Stimulated activated CD4-positive, alpha-beta T cell treated with anti-CD3 and anti-CD28 coated beads, Interleukin-4, amount 100 ng/mL, for 4 hours (primary cell): ENCODE measurements around the gene MPPED2.

Source experiments
- DNase-seq, 2 experiments: peaks; one replicate each; pipeline ENCODE4 v3.0.0-alpha.2; 2020

MPPED2 gene

DNA sequence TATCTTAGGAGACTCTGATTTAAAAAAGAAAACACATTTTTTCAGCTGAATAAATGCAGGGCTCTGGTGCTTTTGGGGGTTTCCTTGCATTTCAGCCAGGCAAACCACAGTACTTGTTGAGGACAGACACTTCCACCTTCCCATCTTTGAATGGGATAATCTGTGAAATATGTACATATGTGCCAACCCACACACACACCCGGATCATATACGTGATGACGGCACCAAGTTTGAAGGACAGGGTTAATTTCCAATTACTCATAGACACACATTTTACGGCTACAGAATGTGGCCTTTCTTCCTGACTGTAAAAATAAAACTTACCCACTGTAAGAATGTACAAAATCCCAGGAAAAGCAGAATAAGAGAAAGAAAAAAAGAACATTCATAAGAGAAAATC lies 104.4 kb downstream of the MPPED2 start:
- DNase-seq = no peak

DNA sequence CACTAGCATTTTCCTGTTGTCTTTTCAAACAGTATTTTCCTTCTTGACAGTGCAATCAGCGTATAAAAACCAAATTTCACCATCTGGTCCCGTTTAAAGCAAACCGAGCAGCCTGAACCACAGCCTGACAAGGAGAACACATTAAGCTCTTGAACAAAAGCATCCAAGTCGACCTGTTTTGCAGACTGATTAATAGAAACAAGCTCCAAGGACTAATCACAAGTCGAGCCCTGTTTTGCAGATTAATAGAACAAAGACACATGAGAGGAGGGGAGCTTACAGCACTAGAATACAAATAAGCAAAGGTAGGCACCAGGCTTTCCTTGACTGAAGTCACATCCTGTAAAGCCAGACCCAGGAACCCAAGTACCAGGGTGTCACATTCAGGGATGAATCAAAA lies 104.8 kb downstream of the MPPED2 start:
- DNase-seq = no peak

DNA sequence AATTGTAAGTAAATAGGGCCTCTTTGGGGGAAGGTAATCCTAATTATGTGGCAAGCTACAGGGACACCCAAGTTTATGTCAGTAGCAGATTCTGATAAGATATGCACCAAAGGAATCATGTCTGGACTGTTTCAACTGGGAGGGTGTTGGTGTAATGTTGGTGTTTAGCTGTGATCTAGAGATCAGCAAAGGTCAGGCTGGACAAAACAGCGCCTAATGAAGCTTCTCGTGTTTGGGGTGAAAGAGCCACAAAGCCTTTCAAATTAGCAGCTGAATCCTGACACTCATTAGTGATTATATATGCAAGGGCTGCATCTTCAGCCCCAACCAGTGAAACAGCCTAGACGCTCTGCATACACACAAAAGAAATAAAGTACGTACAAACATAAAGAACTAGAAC lies 106.3 kb downstream of the MPPED2 start:
- no peak for DNase-seq

DNA sequence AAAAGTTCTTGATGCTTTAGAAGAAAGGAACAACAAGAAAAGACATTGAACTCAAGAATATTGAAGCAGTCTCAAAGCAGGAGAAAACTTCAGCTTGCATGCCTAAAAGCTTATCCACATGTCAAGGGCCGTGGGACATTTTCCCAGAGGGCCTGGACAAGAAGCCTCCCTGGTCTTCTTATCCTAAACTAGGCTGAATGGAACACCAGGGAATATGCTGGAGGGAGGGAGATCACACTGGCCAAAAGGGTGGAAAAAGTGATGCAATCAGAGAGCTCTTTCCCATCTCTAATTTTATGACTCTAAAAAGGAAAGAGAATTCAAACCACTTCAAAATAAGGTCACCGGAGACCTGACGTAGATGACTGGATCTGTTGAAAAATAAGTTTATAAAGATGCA lies 107.2 kb downstream of the MPPED2 start:
- no peak for DNase-seq

DNA sequence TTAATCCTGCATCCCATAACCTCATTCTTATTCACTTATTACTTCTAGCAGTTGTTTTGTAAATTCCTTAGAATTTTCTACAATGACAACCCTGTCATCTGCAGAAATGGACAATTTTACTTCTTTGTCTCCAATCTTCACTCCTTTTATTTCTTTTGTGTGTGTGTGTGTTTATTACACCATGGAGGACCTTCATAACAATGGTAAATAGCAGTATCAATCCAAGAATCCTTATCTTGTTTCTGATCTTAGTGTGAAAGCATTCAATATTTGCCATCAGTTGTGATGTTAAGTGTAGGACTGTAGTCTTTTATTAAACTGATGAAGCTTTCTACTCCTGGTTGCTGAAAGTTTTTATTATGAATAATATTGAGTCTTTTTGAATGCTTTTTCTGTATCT lies 109.1 kb downstream of the MPPED2 start:
- no peak for DNase-seq

DNA sequence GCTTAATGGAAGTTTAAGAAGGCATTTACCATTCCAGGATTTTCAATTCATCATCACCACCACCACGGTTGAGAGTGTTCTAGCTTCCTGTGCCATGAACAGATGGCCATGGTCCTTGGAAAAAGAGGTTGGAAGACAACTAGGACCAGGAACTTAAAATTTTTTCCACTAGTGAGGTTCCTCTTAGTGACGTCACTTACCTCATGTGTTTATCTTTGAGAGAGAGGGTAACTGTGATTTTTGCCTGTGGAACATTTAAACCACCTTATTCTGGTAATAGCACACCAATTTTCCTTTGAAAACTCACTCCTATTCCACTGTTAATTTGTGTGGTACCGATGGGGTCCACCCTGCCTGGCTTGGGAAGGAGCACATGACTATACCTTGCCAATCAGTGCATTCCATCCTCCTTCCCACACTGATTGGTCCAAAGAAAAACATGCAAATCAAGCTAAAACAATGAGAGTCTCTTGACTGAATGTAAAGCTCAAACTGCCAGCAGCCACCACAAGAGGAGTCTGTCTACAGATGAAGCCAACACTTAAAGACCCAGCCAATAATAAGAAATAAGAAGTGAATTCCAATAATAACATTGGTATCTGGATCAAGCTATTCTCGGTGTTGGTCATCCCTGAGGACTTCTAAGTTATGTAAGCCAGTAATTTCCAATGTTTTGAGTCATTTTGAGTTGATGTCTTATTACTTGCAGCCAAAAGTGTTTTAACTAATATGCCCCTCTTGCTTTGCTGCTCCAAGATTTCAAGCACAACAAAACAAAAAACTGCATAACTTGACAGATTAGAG lies 111.8 kb downstream of the MPPED2 start:
- no peak for DNase-seq

DNA sequence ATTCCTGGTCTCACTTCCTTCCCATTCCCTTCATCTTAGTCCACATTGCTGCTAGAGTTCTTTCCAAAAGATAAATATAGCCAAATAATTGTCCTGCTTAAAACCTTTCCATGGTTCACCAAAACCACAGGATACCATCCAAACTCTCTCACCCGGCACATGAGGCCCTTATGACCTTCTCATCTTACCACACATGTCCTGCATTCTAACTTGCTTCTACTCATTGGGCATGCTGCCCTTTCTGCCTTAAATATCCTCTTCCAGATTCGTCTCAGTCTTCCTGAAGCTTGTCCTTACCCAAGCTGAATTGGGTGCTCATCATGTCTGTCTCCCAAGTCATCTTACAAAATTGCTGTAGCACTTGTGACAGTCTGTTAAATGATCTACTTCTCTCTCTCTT lies 114.9 kb downstream of the MPPED2 start:
- no peak for DNase-seq

DNA sequence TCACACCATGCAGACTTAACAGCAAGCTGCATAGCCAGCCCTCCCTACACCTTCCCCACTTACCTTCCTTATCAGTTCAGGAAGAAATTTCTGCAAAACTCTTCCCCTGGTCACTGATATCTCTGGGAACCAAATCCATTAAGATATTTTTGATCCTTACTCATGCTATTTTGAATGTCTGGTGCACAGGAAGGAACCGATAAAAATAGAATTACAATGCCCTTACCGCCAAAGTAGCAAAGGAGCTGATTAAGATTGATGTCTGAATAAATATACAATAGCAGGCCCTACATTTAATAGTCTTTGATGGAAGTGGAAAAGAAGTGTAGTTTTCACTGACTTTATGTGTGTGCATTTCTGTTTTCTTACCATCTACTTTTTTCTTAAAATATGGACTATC lies 117.3 kb downstream of the MPPED2 start:
- DNase-seq = no peak

DNA sequence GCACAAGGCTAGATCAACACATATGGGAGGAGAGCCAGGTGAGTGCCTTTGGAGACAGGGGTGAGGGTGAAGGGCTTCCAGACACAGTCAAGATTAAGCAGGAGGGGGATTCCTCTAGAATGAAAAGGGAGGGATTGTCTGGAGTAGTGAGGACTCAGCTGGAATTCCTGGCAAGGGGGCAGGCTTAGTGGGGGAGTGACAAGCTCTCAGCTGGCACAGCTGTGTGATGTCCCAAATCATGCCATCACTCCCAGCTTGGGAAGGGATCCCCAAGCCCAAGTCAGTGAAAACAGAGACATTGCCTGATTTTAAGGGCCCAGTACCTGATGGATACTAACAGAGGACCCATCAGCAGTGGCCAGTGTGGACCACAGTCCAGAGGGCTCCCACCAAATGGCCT lies 119.0 kb downstream of the MPPED2 start:
- DNase-seq = no peak

DNA sequence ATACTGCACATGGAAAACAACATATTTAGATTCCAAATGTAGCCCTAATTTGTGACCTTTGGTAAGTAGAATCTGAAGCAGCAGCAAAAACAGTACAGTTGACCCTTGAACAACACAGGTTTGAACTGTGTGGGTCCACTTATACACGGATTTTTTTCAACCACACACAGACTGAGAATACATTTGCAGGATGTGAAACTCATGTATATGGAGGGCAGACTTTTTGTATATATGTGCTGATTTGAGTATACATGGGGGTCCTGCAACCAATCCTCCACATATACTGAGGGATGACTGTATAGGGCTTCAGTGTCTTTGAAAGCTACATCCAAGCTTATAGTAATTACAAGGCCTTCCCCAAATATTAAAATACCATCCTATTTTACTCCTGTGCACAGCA lies 120.5 kb downstream of the MPPED2 start:
- no peak for DNase-seq

DNA sequence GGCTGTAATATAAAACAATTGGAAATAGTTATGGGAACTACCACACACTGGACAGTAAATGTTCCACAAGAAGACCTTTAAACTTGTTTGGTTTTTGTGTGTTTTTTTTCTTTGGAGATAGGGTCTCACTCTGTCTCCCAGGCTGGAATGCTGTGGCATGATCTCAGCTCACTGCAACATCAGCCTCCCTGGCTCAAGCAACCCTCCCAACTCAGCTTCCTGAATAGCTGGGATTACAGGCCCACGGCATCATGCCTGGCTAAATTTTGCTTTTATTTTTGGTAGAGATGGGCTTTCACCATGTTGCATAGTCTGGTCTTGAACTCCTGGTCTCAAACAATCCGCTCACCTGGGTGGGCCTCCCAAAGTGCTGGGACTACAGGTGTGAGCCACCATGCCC lies 121.0 kb downstream of the MPPED2 start:
- DNase-seq = no peak

DNA sequence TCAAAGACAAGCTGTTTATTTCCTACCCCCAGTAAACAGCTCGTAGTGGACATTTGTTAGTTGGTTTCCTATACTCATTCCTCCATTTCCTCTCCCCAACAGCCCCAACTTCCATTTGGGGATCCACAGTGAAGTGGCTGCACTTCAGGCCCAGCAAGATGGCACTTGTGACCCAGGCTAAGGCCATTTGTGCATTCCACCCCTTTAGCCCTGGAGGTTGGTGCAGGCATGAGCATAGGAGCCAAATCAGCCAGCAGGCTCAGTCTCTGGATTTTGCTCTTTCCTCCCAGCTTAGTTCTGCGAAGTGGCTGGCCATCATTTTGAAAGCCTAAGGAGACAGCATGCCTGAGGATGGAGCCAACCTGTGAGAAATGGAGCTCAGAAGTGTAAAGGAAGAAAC lies 122.9 kb downstream of the MPPED2 start:
- no peak for DNase-seq

DNA sequence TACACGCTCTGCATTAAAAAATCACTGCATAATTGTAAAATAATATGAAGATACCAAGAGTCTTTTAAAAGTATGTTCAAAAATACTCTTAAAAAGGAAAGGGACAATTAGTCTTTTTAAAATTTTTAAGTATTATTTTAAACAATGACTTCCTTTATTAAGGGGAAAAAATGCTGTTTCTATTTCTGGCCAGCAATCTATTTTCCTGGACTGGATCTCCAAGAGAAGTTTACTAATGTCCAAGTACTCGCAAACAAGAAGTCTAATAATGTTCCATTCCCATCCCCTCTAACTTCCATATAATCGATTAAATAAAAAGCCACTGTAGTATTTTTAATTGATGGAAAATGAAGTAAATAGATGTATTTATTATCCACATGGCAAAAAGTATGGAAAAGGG lies 123.7 kb downstream of the MPPED2 start:
- no peak for DNase-seq

DNA sequence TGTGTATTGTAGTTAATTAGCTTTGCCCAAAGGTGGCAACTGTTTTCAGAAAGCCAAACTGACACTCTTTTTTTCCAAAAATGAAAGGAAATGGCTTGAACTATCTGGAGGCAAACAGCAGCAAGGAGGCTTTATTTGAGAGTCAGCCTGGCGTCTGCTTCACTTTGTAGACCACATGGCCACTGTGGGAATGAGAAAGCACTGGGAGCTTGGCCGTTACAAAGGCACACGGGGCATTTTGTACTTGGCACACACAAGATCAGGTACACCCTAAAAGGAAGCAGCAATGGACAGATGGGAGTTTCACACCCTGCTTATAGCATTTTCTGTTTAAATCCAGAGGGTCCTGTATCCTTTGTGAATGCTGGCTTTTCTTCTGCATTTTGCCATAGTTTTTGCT lies 126.3 kb downstream of the MPPED2 start:
- no peak for DNase-seq

DNA sequence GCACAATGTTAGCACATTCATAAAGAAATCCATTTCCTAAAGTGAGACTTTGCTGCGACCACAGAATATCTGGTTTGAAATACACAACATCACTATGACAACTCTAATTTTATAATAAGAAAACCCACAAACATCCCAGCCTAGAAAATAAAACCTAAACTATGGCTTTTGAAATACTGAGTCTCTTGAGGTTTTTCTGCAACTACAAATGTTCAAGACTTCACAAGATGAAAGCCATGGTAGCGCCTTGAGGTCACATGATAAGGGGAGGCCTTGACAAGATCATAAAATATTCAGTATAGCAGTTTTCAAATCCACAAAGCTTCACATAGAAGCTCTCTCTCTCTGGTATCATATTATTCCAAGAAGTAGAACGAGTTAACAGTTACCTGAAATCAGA lies 126.8 kb downstream of the MPPED2 start:
- DNase-seq = no peak

DNA sequence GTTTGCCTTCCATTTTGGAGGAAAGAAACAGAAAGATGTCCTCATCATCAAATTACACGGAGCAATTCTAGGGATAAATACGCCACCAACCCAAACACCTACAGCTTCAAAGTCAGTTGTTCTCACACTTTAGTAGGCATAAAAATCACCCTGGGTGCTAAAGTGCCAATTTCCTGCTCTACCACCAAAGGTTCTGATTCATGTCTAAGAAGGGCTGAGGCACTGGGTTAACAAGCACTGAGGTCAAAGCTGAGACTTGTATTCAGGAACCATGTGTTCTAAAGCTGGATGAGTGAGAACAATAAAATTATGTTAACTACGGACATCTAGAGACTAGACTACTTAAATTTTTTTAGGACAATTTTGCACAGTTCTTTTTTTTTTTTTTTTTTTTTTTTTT lies 127.6 kb downstream of the MPPED2 start:
- no peak for DNase-seq

DNA sequence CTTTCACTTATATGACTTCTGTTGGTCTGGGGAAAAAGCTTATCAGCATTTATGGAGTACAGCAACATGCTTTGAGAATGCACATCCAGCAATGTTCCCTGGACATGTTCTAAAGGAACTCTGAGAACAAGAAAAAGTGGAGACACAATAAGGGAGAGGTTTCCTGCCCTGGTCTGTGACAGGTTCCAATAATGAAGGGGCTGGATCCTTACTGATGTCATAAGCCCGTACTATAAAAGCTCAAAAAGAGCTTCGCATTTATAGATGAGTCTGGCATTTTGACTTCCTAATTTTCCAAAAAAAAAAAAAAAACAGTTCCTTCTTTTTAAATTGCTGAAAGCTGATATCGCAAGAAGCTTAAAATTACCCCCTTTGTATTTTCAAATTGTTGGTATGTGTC lies 129.1 kb downstream of the MPPED2 start:
- DNase-seq = no peak

DNA sequence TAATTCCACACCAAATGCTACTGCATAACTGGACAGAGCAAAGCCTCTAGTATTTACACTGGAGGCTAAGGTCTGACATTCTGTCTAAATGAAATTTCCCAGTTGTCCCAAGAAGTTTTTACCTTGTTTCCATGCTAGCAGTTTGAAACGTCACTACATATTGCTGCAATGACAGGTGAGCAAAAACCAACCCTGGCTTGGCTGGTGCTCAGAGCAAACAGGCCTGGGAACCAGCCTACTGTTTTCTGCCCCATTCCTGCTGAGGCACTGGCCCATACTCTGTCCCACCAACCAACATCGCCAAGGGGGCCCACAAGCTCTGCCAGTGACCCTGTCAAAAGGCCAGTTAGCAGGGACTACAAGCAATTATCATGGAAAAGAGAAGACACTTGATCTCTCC lies 131.1 kb downstream of the MPPED2 start:
- DNase-seq = no peak

DNA sequence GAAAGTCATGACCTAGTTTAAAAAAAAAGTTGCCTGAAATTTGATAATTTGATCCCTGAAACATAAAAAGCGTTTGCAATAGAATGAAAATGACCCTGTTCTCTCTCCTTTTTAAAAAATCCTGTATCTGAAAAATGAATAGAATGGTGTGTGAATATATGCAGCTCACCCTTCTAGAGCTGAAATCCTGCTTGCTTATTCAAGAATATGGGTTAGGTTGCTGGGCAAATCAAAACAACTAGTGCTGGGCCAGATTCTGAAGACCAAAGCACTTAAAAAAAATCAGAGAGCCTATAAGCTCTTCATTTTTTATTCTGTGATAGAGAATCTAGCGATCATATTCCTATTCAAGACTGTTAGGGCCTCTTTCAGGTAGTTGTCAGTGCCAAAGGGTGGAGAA lies 131.6 kb downstream of the MPPED2 start:
- DNase-seq = no peak

DNA sequence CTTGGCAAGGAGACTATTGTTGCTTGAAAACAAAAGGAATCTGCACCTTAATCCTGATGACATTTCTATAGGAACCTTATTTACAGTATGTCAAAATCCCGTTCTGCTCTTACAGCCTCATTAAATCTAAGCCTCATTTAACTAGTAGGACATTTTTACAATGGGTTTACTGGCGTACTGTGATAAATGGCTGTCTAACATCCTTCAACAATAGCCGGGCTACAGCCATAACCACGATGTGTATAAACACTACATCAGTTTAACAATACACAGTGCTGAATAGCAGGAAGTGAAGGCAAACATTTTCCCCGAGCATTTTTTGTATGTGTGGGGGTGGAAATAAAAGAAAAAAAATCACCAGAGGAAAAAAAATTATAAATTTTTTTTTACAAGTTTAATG lies 132.0 kb downstream of the MPPED2 start:
- DNase-seq = no peak

DNA sequence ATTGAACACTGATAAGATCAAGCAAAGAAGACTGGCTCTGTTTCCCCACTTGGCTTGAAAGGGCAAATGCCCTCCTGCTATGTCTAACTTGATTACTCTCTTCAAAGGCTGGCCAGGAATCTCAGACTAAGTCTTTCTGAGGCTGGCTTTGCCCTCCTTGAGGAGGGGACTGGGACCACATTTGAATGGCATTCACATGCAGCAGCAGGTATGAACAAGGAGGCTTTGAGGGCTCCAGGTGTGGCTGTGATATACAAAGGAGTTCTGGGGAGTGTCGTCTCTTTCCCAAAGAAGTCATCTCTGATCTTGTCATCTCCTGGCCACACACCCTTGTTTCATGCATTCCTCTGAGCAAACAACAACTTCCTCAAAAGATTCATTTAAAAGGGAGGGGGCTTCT lies 132.4 kb downstream of the MPPED2 start:
- DNase-seq = no peak

DNA sequence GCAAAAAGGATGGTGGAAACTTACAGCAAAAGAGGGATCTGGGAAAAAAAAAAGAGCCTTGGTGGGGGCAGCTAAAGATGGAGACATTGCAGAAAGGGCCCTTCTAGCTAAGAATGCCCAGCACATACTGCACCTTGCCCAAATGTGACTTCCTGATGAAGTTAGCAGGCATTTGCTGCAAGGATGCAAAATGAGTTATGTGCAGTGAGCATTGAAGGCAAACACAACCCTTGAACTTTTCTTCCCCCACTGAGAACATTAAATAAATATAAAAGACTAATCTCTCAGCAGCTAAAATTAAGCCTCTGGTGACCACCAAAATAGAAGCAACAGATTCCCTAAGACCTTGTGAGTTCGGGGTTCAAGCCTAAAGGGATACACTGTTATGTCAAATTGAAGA lies 133.3 kb downstream of the MPPED2 start:
- no peak for DNase-seq

DNA sequence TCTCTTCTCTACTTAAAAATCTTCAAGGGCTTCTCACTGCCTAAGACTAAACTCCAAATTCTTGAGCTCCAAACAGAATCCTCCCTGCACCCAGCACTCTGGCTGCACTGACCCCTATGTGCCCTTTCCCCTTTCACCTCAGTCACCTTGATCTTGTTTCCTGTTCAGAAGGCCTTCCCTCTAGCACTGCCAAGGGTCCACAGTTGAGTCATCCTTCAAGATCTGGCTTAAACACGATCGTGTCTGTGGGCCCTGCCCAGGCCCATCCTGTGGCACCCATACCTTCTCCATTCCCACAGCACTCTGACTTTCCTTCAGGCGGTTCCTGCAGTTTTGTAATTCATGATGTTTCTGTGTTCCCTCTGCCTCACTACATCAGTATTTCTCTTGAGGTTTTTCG lies 134.0 kb downstream of the MPPED2 start:
- no peak for DNase-seq

DNA sequence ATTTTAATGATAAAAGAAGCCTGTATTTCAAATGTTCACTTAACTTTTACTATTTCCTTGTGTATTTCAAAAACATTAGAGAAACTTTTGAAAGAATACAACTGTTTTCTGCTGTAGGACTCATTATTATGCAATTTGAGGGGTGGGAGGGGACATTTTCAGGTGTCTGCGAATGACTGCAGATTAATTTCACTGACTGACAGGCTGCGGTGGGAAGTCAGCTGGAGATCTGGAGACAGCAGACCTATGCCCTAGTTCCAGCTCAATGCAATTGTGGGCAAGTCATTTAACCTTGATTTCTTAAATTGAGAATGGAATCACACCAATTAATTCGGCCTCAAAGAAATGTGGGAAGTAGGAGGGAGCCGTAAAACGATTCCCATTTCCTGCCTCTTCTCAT lies 134.5 kb downstream of the MPPED2 start:
- DNase-seq = no peak

DNA sequence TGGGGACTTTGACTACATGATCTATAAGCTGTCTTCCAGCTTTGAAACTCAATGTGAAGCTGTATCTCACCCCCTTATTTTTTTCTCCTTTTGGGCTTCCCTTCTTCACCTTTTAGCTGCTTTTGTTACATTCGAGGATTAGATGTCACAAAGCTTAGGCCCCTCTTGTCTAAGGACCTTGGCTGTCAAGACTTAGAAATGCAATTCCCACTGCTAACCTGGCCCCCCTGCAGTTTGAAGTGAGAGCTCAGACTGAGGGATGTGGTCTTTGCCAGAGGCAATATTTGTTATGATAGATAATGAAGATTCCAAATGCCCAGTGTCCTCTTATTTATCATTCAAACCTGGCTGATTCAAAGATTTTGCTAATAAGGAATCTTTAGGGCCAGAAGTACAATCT lies 135.0 kb downstream of the MPPED2 start:
- no peak for DNase-seq
